ENCODE results near the gene R3HDM1. TPM values are rescaled to one million over a fixed set of nuclear protein-coding genes. Genes with fewer than 3 reads are reported as not detected.
"Not testable (repeated sequence)": the region's sequence is repeated elsewhere in the genome, so short reads cannot be mapped to it uniquely, and the experiment has no call there.

R3HDM1 gene
- total RNA-seq, 2 donors from 2014 or later, result 14.5 to 60.3 TPM

GRCh38 chr2:135651717-135652116 lies 120.4 kb downstream of the R3HDM1 start:
- Histone ChIP-seq H3K36me3 (replicated peaks in 1 of 2; ENCODE audit: insufficient read depth in 1 of 2, low read depth in 2 of 2) (peaks cover 0 to 5% of the 10 kb centered on the region in 2 donors), H3K27me3 (no peaks in the 10 kb centered on the region), H3K4me3 (no peak overlapping the region), H3K27ac (no peak overlapping the region), H3K4me1 (no peaks in the 10 kb centered on the region), H3K9me3 (no peaks in the 10 kb centered on the region)
- 98% methylated on average over 3 of the region's 3 CpGs for WGBS, 2 donors
- DNase-seq (no peak), ATAC-seq (no peak)
- intact Hi-C loops (cut with DNase I), result no loop called here
- TF ChIP-seq POLR2A (IDR thresholded peaks at IDR 0.05), result no peak
- no peak for TF ChIP-seq CTCF (IDR thresholded peaks at IDR 0.05)

GRCh38 chr2:135654239-135654638 lies 123.0 kb downstream of the R3HDM1 start:
- H3K36me3 ChIP-seq (replicated peaks in 1 of 2; ENCODE audit: insufficient read depth in 1 of 2, low read depth in 2 of 2); H3K9me3 ChIP-seq; H3K27me3 ChIP-seq; H3K4me1 ChIP-seq; DNase-seq; H3K27ac ChIP-seq; intact Hi-C loops (cut with DNase I); H3K4me3 ChIP-seq; ATAC-seq: not testable (repeated sequence)
- 96 to 99% methylated on average over 5 of the region's 5 CpGs for WGBS, 2 donors

- TF ChIP-seq POLR2A (IDR thresholded peaks at IDR 0.05), result no peak
- TF ChIP-seq CTCF (IDR thresholded peaks at IDR 0.05), result no peak
- intact Hi-C loops (cut with DNase I), result no loop called here
- Histone ChIP-seq H3K27me3 (no peaks in the 10 kb centered on the region), H3K4me3 (no peak overlapping the region), H3K9me3 (no peaks in the 10 kb centered on the region), H3K4me1 (no peaks in the 10 kb centered on the region), H3K27ac (no peak overlapping the region), H3K36me3 (replicated peaks in 1 of 2; ENCODE audit: insufficient read depth in 1 of 2, low read depth in 2 of 2) (peaks cover 0 to 2% of the 10 kb centered on the region in 2 donors)
- ATAC-seq, result no peak
- WGBS, 2 donors, result 87 to 94% methylated on average over 12 of the region's 12 CpGs
- DNase-seq, result no peak
These were observed 126.7 kb downstream of the R3HDM1 start for GRCh38 chr2:135657806-135658582.

- TF ChIP-seq CTCF (IDR thresholded peaks at IDR 0.05) (no peak), POLR2A (IDR thresholded peaks at IDR 0.05) (no peak)
- intact Hi-C loops (cut with DNase I), result no loop called here
- ATAC-seq, result no peak
These were observed 130.8 kb downstream of the R3HDM1 start for GRCh38 chr2:135662088-135662487.

GRCh38 chr2:135663148-135663700 lies 131.9 kb downstream of the R3HDM1 start:
- DNase-seq (no peak), ATAC-seq (no peak)
- intact Hi-C loops (cut with DNase I), result no loop called here
- H3K27me3 ChIP-seq, result no peaks in the 10 kb centered on the region
- no peak for TF ChIP-seq POLR2A (IDR thresholded peaks at IDR 0.05)
- no peak for TF ChIP-seq CTCF (IDR thresholded peaks at IDR 0.05)
- no peaks in the 10 kb centered on the region for H3K9me3 ChIP-seq
- no peak overlapping the region for H3K27ac ChIP-seq
- H3K4me1 ChIP-seq, result no peaks in the 10 kb centered on the region
- H3K4me3 ChIP-seq, result no peak overlapping the region
- peaks cover 0 to 2% of the 10 kb centered on the region in 2 donors for H3K36me3 ChIP-seq (replicated peaks in 1 of 2; ENCODE audit: insufficient read depth in 1 of 2, low read depth in 2 of 2)

More at GRCh38 chr2:135662088-135662487, 130.8 kb downstream of the R3HDM1 start:
- Histone ChIP-seq H3K36me3 (replicated peaks in 1 of 2; ENCODE audit: insufficient read depth in 1 of 2, low read depth in 2 of 2) (peaks cover 0 to 2% of the 10 kb centered on the region in 2 donors), H3K27ac (no peak overlapping the region), H3K9me3 (no peaks in the 10 kb centered on the region), H3K4me1 (no peaks in the 10 kb centered on the region), H3K4me3 (no peak overlapping the region), H3K27me3 (no peaks in the 10 kb centered on the region)
- no peak for DNase-seq
- 57 to 71% methylated on average over 1 of the region's 1 CpG for WGBS, 2 donors

Measured in body of pancreas (tissue), 4 donors.